IMR-90 (cell line): ENCODE results near the gene SIRT7. TPM values are rescaled to one million over a fixed set of nuclear protein-coding genes. Genes with fewer than 3 reads are reported as not detected.

Experiments used
- ATAC-seq: fragments of 200-7000 bp; cut with Tn5 transposase; 2 replicates; pipeline ENCODE4 v1.9.1; 2020; ENCODE audit warnings: low read depth, mild to moderate bottlenecking, moderate library complexity
- BruUV-seq: library from RNA; stranded (reverse); fragments of 400-500 nt; replicated peaks from 2 replicates; lab custom pipeline; 2021; lab: Mats Ljungman, UMichigan
- CTCF ChIA-PET: fragments of 300-600 bp; formaldehyde crosslinking; extraction: SDS; loops from one replicate; lab custom pipeline; 2021; ENCODE audit warnings: antibody characterized with exemption; lab: Yijun Ruan, JAX
- POLR2A ChIA-PET: fragments of 300-600 bp; sonication (Branson Sonifier 250); formaldehyde crosslinking; loops from one replicate; lab custom pipeline; 2022; ENCODE audit warnings: antibody characterized with exemption; ENCODE audit not compliant: unreplicated experiment; lab: Charles Lee
- DNase-seq: peaks from one replicate; pipeline ENCODE4 v3.0.0; 2013
- H2AFZ ChIP-seq: replicated peaks from 2 replicates; pipeline ENCODE3; 2013; ENCODE audit warnings: low read length, mild to moderate bottlenecking; ENCODE audit not compliant: poor library complexity
- H2AK5ac ChIP-seq: 2 replicates; pipeline ENCODE4 v1.6.1; 2013; ENCODE audit warnings: low read depth, low read length, inconsistent platforms
- H2AK9ac ChIP-seq: replicated peaks from 2 replicates; pipeline ENCODE3; 2013; ENCODE audit warnings: mild to moderate bottlenecking, low read depth, low read length, moderate library complexity; ENCODE audit not compliant: poor library complexity
- H2BK120ac ChIP-seq: 2 replicates; pipeline ENCODE4 v1.6.1; 2013; ENCODE audit warnings: low read depth, low read length, inconsistent platforms
- H2BK15ac ChIP-seq: 3 replicates; pipeline ENCODE4 v1.6.1; 2013; ENCODE audit warnings: low read depth, low read length, inconsistent platforms
- H2BK20ac ChIP-seq: 2 replicates; pipeline ENCODE4 v1.6.1; 2013; ENCODE audit warnings: low read depth, mild to moderate bottlenecking, inconsistent platforms, low read length, moderate library complexity
- H2BK5ac ChIP-seq: 2 replicates; pipeline ENCODE4 v1.6.1; 2013; ENCODE audit warnings: mild to moderate bottlenecking, low read depth, low read length, inconsistent platforms; ENCODE audit not compliant: poor library complexity, severe bottlenecking
- H3K14ac ChIP-seq: replicated peaks from 2 replicates; pipeline ENCODE4 v1.6.1; 2013; ENCODE audit warnings: low read depth, low read length, inconsistent platforms
- H3K18ac ChIP-seq: 2 replicates; pipeline ENCODE4 v1.6.1; 2013; ENCODE audit warnings: low read depth, low read length, control low read depth
- H3K23ac ChIP-seq: 2 replicates; pipeline ENCODE4 v1.6.1; 2013; ENCODE audit warnings: low read depth, low read length, inconsistent platforms
- H3K27ac ChIP-seq: 2 replicates; pipeline ENCODE4 v1.5.1; 2013; ENCODE audit warnings: mild to moderate bottlenecking, control low read depth, low read length; ENCODE audit not compliant: insufficient read depth
- H3K27me3 ChIP-seq: 2 replicates; pipeline ENCODE4 v1.6.1; 2013; ENCODE audit warnings: low read length; ENCODE audit not compliant: control insufficient read depth, insufficient read depth
- H3K36me3 ChIP-seq: 2 replicates; pipeline ENCODE4 v1.6.1; 2013; ENCODE audit warnings: low read length, mixed read lengths; ENCODE audit not compliant: control insufficient read depth, insufficient read depth
- H3K4ac ChIP-seq: 2 replicates; pipeline ENCODE4 v1.6.1; 2013; ENCODE audit warnings: low read depth, low read length, inconsistent platforms
- H3K4me1 ChIP-seq: 2 replicates; pipeline ENCODE4 v1.6.1; 2013; ENCODE audit warnings: low read length, mixed read lengths; ENCODE audit not compliant: control insufficient read depth, insufficient read depth
- H3K4me2 ChIP-seq: 2 replicates; pipeline ENCODE4 v1.6.1; 2013; ENCODE audit warnings: low read depth, mild to moderate bottlenecking, control low read depth, low read length, moderate library complexity
- H3K4me3 ChIP-seq: 2 replicates; pipeline ENCODE4 v1.5.1; 2013; ENCODE audit warnings: low read depth, mild to moderate bottlenecking, control low read depth, low read length, moderate library complexity; ENCODE audit not compliant: insufficient read depth
- H3K56ac ChIP-seq: 2 replicates; pipeline ENCODE4 v1.6.1; 2013; ENCODE audit warnings: low read length, inconsistent platforms; ENCODE audit not compliant: insufficient read depth; ENCODE audit errors: extremely low read depth
- H3K79me1 ChIP-seq, 2 experiments: 2 replicates each; pipeline ENCODE4 v1.6.1; 2013; ENCODE audit warnings: low read length in 2 of 2, inconsistent platforms in 1 of 2, low read depth in 1 of 2
- H3K9ac ChIP-seq: 2 replicates; pipeline ENCODE4 v1.6.1; 2013; ENCODE audit warnings: low read depth, low read length, control low read depth
- H3K9me1 ChIP-seq: 2 replicates; pipeline ENCODE4 v1.6.1; 2013; ENCODE audit warnings: low read length, inconsistent platforms; ENCODE audit not compliant: insufficient read depth
- H3K9me3 ChIP-seq: 2 replicates; pipeline ENCODE4 v1.6.1; 2013; ENCODE audit warnings: low read length; ENCODE audit not compliant: control insufficient read depth, insufficient read depth
- H4K20me1 ChIP-seq: 2 replicates; pipeline ENCODE4 v1.6.1; 2013; ENCODE audit warnings: low read length, inconsistent platforms; ENCODE audit not compliant: insufficient read depth
- H4K5ac ChIP-seq: 2 replicates; pipeline ENCODE4 v1.6.1; 2013; ENCODE audit warnings: mild to moderate bottlenecking, low read depth, low read length, control low read depth
- H4K8ac ChIP-seq, 2 experiments: 2 replicates each; pipeline ENCODE4 v1.6.1; 2013; ENCODE audit warnings: low read depth in 2 of 2, low read length in 2 of 2, control low read depth in 1 of 2, inconsistent platforms in 1 of 2
- H4K91ac ChIP-seq: 2 replicates; pipeline ENCODE4 v1.6.1; 2013; ENCODE audit warnings: low read depth, low read length, inconsistent platforms; ENCODE audit not compliant: insufficient read depth
- BHLHE40 ChIP-seq: fragments of 150-350 bp; IDR thresholded peaks from 2 replicates; pipeline ENCODE4 v1.6.1; 2016; ENCODE audit warnings: mild to moderate bottlenecking, low read depth, low read length
- CHD1 ChIP-seq: IDR thresholded peaks from 2 replicates; pipeline ENCODE4 v1.6.1; 2012; ENCODE audit warnings: low read depth, low read length, improper control_type of control experiment
- FOS ChIP-seq: fragments of 150-350 bp; IDR thresholded peaks from 2 replicates; pipeline ENCODE4 v1.6.1; 2016; ENCODE audit warnings: low read depth, low read length
- NFE2L2 ChIP-seq: fragments of 150-350 bp; IDR thresholded peaks from 2 replicates; pipeline ENCODE4 v1.6.1; 2016; ENCODE audit warnings: low read depth, mild to moderate bottlenecking, low read length
- POLR2A ChIP-seq: IDR thresholded peaks from 2 replicates; pipeline ENCODE4 v1.6.1; 2012; ENCODE audit warnings: mild to moderate bottlenecking, low read depth, low read length
- RAD21 ChIP-seq: IDR thresholded peaks from 2 replicates; pipeline ENCODE4 v1.6.1; 2012; ENCODE audit warnings: low read length, improper control_type of control experiment
- RCOR1 ChIP-seq: IDR thresholded peaks from 2 replicates; pipeline ENCODE4 v1.6.1; 2012; ENCODE audit warnings: mild to moderate bottlenecking, low read length, improper control_type of control experiment; ENCODE audit not compliant: insufficient replicate concordance
- SMC3 ChIP-seq: fragments of 150-350 bp; IDR thresholded peaks from 2 replicates; pipeline ENCODE4 v1.6.1; 2016; ENCODE audit warnings: low read depth, mild to moderate bottlenecking, antibody characterized with exemption, low read length, moderate library complexity
- WGBS, 2 experiments: methylation state at CpG; one replicate each; pipeline versions ENCODE4 v1.1.5 to v1.1.7; 2013; ENCODE audit warnings: missing lambda C conversion rate in 2 of 2; ENCODE audit not compliant: insufficient read length in 1 of 2; ENCODE audit errors: extremely low coverage in 2 of 2; 5-methylcytosine and 5-hydroxymethylcytosine counted together
- dilution Hi-C: fragments of 300-500 bp; cut with HindIII; formaldehyde crosslinking; loops from one replicate; pipeline ENCODE4 v1.14.3; 2018; ENCODE audit warnings: low sequenced_read_pairs; ENCODE audit not compliant: unreplicated experiment
- in situ Hi-C: fragments of 300-500 bp; cut with MboI; formaldehyde crosslinking; loops from 3 replicates; pipeline ENCODE4 v1.14.3; 2019; ENCODE audit warnings: low sequenced_read_pairs, inconsistent platforms, mixed read lengths
- intact Hi-C: fragments of 100-400 bp; cut with micrococcal nuclease; formaldehyde crosslinking; loops from 2 replicates; pipeline ENCODE4 v1.10.0; 2022
- polyA plus RNA-seq, 3 experiments: library from polyadenylated mRNA; depleted of rRNA; stranded (reverse); fragments of >200 nt; gene quantifications; 2 replicates each; pipeline ENCODE4 v1.2.3, GENCODE V29; 2012; ENCODE audit warnings: low replicate concordance in 1 of 3
- total RNA-seq: library from RNA; depleted of rRNA; stranded (reverse); fragments of >200 nt; gene quantifications from 2 replicates; pipeline ENCODE4 v1.2.3, GENCODE V29; 2012
- TF ChIP-seq, protein P1 (sequence below): fragments of 150-350 bp; IDR thresholded peaks from 2 replicates; pipeline ENCODE4 v1.6.1; 2016; ENCODE audit warnings: low read depth, mild to moderate bottlenecking, low read length, moderate library complexity, borderline replicate concordance
- TF ChIP-seq, protein P2 (sequence below): conservative IDR thresholded peaks from 2 replicates; pipeline ENCODE4 v1.5.1; 2012; ENCODE audit warnings: mild to moderate bottlenecking, low read depth, low read length, improper control_type of control experiment
- TF ChIP-seq, protein P3 (sequence below): fragments of 150-350 bp; IDR thresholded peaks from 2 replicates; pipeline ENCODE4 v1.6.1; 2017; ENCODE audit warnings: mild to moderate bottlenecking, antibody characterized with exemption, low read length, low read depth

Gene SIRT7
- total and polyA plus RNA-seq, 2 of the 4 experiments (the other 2 are of a cell fraction) = 14.5 to 19.8 TPM

DNA sequence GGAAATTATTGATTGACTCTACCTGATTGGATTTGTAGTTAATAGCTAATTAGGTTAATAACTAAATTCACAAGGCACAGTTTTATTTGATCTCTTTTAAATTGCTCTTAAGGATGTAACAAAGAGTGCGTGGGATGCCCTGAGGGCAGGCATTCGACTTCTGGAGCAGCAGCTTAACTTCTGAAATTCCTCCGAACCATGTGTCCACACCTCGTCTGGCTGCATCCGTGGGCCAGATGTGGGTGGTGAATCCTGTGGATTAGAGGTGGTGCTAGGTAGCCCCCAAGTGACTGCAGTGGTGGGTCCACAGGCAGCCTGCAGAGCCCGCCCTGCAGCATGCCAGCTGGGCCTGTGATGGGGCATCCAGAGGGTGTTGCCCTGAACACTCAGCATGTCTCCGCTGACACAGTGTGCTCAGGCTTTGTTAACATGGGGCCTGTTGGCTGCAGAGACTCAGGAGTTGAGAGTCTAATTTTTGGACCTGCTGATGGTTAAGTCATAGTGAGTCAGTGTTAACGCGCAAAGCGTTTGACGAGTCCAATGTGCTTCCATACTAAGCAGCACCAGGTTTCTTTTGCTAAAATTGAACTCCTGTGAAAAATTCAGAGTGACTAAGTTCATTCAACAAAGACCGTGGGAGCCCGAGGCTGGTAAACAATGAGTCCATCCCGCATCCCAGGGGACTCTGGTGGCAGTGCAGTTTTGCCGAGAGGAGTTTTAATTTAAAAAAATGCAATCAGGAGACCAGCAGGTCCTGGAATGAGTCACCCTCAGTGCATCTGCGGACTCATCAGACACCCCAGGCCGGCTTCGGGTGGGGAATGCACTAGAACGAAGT, 19.7 kb downstream of the SIRT7 start (continued):
- TF ChIP-seq, protein P1, sequence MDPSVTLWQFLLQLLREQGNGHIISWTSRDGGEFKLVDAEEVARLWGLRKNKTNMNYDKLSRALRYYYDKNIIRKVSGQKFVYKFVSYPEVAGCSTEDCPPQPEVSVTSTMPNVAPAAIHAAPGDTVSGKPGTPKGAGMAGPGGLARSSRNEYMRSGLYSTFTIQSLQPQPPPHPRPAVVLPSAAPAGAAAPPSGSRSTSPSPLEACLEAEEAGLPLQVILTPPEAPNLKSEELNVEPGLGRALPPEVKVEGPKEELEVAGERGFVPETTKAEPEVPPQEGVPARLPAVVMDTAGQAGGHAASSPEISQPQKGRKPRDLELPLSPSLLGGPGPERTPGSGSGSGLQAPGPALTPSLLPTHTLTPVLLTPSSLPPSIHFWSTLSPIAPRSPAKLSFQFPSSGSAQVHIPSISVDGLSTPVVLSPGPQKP = no peak
- TF ChIP-seq RCOR1 = no peak

DNA sequence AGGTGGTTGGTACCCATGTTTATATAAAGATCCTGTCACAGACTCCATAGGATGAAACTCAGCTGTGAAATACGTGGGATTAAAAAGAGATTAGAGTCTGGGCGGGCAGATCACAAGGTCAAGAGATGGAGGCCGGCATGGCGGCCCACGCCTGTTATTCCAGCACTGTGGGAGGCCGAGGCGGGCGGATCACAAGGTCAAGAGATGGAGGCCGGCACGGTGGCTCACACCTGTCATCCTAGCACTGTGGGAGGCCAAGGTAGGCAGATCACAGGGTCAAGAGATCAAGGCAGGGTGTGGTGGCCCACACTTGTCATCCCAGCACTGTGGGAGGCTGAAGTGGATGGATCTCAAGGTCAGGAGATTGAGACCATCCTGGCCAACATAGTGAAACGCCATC, 22.6 kb downstream of the SIRT7 start:
- Histone ChIP-seq H3K23ac (no peak overlapping the region), H3K4me2 (no peak overlapping the region), H2BK20ac (no peak overlapping the region), H3K4ac (no peak overlapping the region), H2AK5ac (no peak overlapping the region), H2BK15ac (no peak overlapping the region), H2AFZ (no peak overlapping the region), H2BK120ac (no peak overlapping the region), H3K56ac (no peak overlapping the region), H3K27me3 (no peaks in the 10 kb centered on the region), H3K27ac (no peak overlapping the region), H3K4me1 (peaks cover 14% of the 10 kb centered on the region), H3K9ac (no peak overlapping the region), H4K5ac (no peak overlapping the region), H3K4me3 (no peak overlapping the region), H3K9me3 (no peaks in the 10 kb centered on the region), H2BK5ac (no peak overlapping the region), H3K14ac (no peak overlapping the region), H3K36me3 (peaks cover 40% of the 10 kb centered on the region), H3K18ac (no peak overlapping the region), H3K79me1 (peaks cover 16 to 58% of the 10 kb centered on the region in 2 experiments), H3K9me1 (peaks cover 14% of the 10 kb centered on the region; the same call in 1 of the 2 replicates), H4K8ac (no peak overlapping the region), H4K91ac (no peak overlapping the region), H4K20me1 (peaks cover 19% of the 10 kb centered on the region), H2AK9ac (no peak overlapping the region)
- intact Hi-C loops (no loop called here), dilution Hi-C loops (no loop called here), in situ Hi-C loops (no loop called here)
- ATAC-seq = no peak
- BruUV-seq = no TSS peak
- 98% methylated on average over 6 of the region's 11 CpGs; no CpG with 5 or more reads in 1 of the 2 experiments for WGBS, 2 experiments
- no peak for DNase-seq
- ChIA-PET CTCF (no interaction called here), POLR2A (no interaction called here)
- TF ChIP-seq CHD1 = no peak
- TF ChIP-seq BHLHE40 = no peak
- TF ChIP-seq, protein P2, sequence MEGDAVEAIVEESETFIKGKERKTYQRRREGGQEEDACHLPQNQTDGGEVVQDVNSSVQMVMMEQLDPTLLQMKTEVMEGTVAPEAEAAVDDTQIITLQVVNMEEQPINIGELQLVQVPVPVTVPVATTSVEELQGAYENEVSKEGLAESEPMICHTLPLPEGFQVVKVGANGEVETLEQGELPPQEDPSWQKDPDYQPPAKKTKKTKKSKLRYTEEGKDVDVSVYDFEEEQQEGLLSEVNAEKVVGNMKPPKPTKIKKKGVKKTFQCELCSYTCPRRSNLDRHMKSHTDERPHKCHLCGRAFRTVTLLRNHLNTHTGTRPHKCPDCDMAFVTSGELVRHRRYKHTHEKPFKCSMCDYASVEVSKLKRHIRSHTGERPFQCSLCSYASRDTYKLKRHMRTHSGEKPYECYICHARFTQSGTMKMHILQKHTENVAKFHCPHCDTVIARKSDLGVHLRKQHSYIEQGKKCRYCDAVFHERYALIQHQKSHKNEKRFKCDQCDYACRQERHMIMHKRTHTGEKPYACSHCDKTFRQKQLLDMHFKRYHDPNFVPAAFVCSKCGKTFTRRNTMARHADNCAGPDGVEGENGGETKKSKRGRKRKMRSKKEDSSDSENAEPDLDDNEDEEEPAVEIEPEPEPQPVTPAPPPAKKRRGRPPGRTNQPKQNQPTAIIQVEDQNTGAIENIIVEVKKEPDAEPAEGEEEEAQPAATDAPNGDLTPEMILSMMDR = no peak
- TF ChIP-seq SMC3 = no peak
- TF ChIP-seq RAD21 = no peak
- TF ChIP-seq, protein P3, sequence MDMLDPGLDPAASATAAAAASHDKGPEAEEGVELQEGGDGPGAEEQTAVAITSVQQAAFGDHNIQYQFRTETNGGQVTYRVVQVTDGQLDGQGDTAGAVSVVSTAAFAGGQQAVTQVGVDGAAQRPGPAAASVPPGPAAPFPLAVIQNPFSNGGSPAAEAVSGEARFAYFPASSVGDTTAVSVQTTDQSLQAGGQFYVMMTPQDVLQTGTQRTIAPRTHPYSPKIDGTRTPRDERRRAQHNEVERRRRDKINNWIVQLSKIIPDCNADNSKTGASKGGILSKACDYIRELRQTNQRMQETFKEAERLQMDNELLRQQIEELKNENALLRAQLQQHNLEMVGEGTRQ = no peak
- TF ChIP-seq FOS = no peak
- TF ChIP-seq NFE2L2 = no peak
- no peak for TF ChIP-seq POLR2A
- TF ChIP-seq, protein P1 = no peak
